HepG2 (cell line): ENCODE measurements around the gene PAPPA. TPM values are rescaled to one million over a fixed set of nuclear protein-coding genes. Genes with fewer than 3 reads are reported as not detected.

ENCODE experiments used
- ATAC-seq: fragments of 200-7000 bp; cut with Tn5 transposase; 3 replicates; pipeline ENCODE4 v1.9.1; 2020; ENCODE audit warnings: mild to moderate bottlenecking, moderate library complexity
- BruUV-seq: library from RNA; stranded (reverse); fragments of 400-500 nt; replicated peaks from 2 replicates; lab custom pipeline; 2021; lab: Mats Ljungman, UMichigan
- CTCF ChIA-PET: fragments of 300-600 bp; formaldehyde crosslinking; extraction: SDS; loops from one replicate; lab custom pipeline; 2021; ENCODE audit warnings: low total read pairs, inconsistent platforms, low intra/inter-chr PET ratio; lab: Yijun Ruan, JAX
- POLR2A ChIA-PET: fragments of 350-600 bp; sonication (Branson Sonifier 250); formaldehyde crosslinking; loops from one replicate; lab custom pipeline; 2020; ENCODE audit warnings: antibody characterized with exemption, inconsistent platforms; lab: Yijun Ruan, JAX
- DNase-seq: peaks from one replicate; pipeline ENCODE4 v3.0.0-alpha.2; 2015; ENCODE audit warnings: low spot score
- FAIRE-seq: peaks from 3 replicates; lab custom pipeline; 2011; peaks lifted over from hg19 to GRCh38; lab: Jason Lieb, UNC
- H2AFZ ChIP-seq: one replicate; pipeline ENCODE4 v1.6.1; 2011; ENCODE audit warnings: low read length, inconsistent platforms
- H3K27ac ChIP-seq: fragments of 300-600 bp; 3 replicates; pipeline ENCODE4 v1.8.0; 2011; ENCODE audit warnings: mixed run types, mild to moderate bottlenecking, mixed read lengths, low read length, inconsistent platforms; ENCODE audit not compliant: insufficient read depth; ENCODE audit errors: extremely low read length
- H3K27me3 ChIP-seq, 2 experiments: fragments of 200-600 bp in 1 of 2; 2 replicates in 1 of 2; 3 replicates in 1 of 2; pipeline versions ENCODE4 v1.6.0 to v1.8.0; 2011; ENCODE audit warnings: low read length in 2 of 2, mild to moderate bottlenecking in 2 of 2, moderate library complexity in 2 of 2, inconsistent platforms in 1 of 2; ENCODE audit not compliant: insufficient read depth in 2 of 2, control insufficient read depth in 1 of 2
- H3K36me3 ChIP-seq, 2 experiments: fragments of 200-600 bp in 1 of 2; replicated peaks in 1 of 2; 2 replicates in 1 of 2; 3 replicates in 1 of 2; pipeline versions ENCODE4 v1.5.1 to v1.8.0; 2011; ENCODE audit warnings: low read length in 2 of 2, inconsistent platforms in 1 of 2; ENCODE audit not compliant: insufficient read depth in 2 of 2, control insufficient read depth in 1 of 2
- H3K4me1 ChIP-seq: 2 replicates; pipeline ENCODE4 v1.5.1; 2012; ENCODE audit warnings: low read length, inconsistent platforms; ENCODE audit not compliant: insufficient read depth
- H3K4me2 ChIP-seq: 2 replicates; pipeline ENCODE4 v1.6.0; 2011; ENCODE audit warnings: low read depth, low read length, inconsistent platforms
- H3K4me3 ChIP-seq, 3 experiments: fragments of 200-600 bp in 1 of 3; sonication (generic), shearing (Covaris generic) in 1 of 3; replicated peaks in 1 of 3; 2 replicates each; pipeline ENCODE4 v1.5.1; 2011 to 2016; ENCODE audit warnings: low read length in 3 of 3, inconsistent platforms in 2 of 3, low read depth in 2 of 3, mild to moderate bottlenecking in 2 of 3, control low read depth in 1 of 3, mixed read lengths in 1 of 3; ENCODE audit not compliant: insufficient read depth in 1 of 3
- H3K79me2 ChIP-seq: one replicate; pipeline ENCODE4 v1.6.1; 2011; ENCODE audit warnings: low read length, inconsistent platforms; ENCODE audit not compliant: insufficient read depth
- H3K9ac ChIP-seq: 2 replicates; pipeline ENCODE4 v1.6.0; 2011; ENCODE audit warnings: mild to moderate bottlenecking, low read depth, low read length, inconsistent platforms; ENCODE audit not compliant: insufficient read depth
- H3K9me3 ChIP-seq: 2 replicates; pipeline ENCODE4 v1.5.1; 2012; ENCODE audit warnings: mild to moderate bottlenecking, low read length
- H4K20me1 ChIP-seq: 2 replicates; pipeline ENCODE4 v1.6.0; 2011; ENCODE audit warnings: inconsistent platforms, mild to moderate bottlenecking, low read length, moderate library complexity; ENCODE audit not compliant: insufficient read depth
- MTA3 ChIP-seq: sonication (generic); formaldehyde crosslinking; IDR thresholded peaks from 2 replicates; pipeline ENCODE4 v1.4.0; 2020; ENCODE audit warnings: missing genetic modification reagents
- NFYB ChIP-seq: sonication (generic); formaldehyde crosslinking; IDR thresholded peaks from 2 replicates; pipeline ENCODE4 v1.4.0; 2020; ENCODE audit warnings: missing genetic modification reagents
- SNAPC2 ChIP-seq: sonication (generic); formaldehyde crosslinking; IDR thresholded peaks from 2 replicates; pipeline ENCODE4 v1.8.1; 2022; ENCODE audit warnings: mild to moderate bottlenecking, missing genetic modification reagents
- ZNF615 ChIP-seq: sonication (generic); formaldehyde crosslinking; IDR thresholded peaks from 2 replicates; pipeline ENCODE4 v1.5.0; 2020; ENCODE audit warnings: mild to moderate bottlenecking, missing genetic modification reagents, borderline replicate concordance
- WGBS: methylation state at CpG from one replicate; pipeline ENCODE4 v1.1.6; 2017; ENCODE audit warnings: low lambda C conversion rate; 5-methylcytosine and 5-hydroxymethylcytosine counted together
- in situ Hi-C: cut with HindIII; loops from 2 replicates; pipeline ENCODE4 v1.10.0; 2017; ENCODE audit warnings: low pct_unique_long_range_greater_than_20kb; ENCODE audit not compliant: extremely low pct_ligation_motif_present
- intact Hi-C: fragments of 100-400 bp; cut with micrococcal nuclease; formaldehyde crosslinking; loops from one replicate; pipeline ENCODE4 v1.10.0; 2022; ENCODE audit not compliant: unreplicated experiment
- polyA plus RNA-seq, 8 experiments: library from polyadenylated mRNA; depleted of rRNA in 3 of 8; stranded (reverse) in 7 of 8; unstranded in 1 of 8; fragments of >200 nt; fragmentation: Illumina TruSeq in 4 of 8; extraction: Trizol in 4 of 8; gene quantifications; 2 replicates each; pipeline versions ENCODE4 v1.2.1 to v1.2.3, GENCODE V29; 2011 to 2016; ENCODE audit warnings: low read depth in 4 of 8, missing spikeins in 1 of 8, mixed read lengths in 1 of 8; ENCODE audit not compliant: insufficient read depth in 1 of 8
- total RNA-seq, 5 experiments: library from RNA; depleted of rRNA; stranded (reverse); fragments of >200 nt; fragmentation: Illumina TruSeq; extraction: Trizol; gene quantifications; 2 replicates each; pipeline ENCODE4 v1.2.3, GENCODE V29; 2016; ENCODE audit warnings: low read depth in 1 of 5
- TF ChIP-seq, protein P1 (sequence below): sonication (generic); formaldehyde crosslinking; IDR thresholded peaks from 2 replicates; pipeline ENCODE4 v1.4.0; 2020; ENCODE audit warnings: mild to moderate bottlenecking, missing genetic modification reagents
- TF ChIP-seq, protein P2 (sequence below): sonication (generic); formaldehyde crosslinking; IDR thresholded peaks from 2 replicates; pipeline ENCODE4 v1.8.1; 2023; ENCODE audit warnings: missing genetic modification reagents, inconsistent platforms, borderline replicate concordance
- TF ChIP-seq, protein P3 (sequence below): sonication (generic); formaldehyde crosslinking; IDR thresholded peaks from 2 replicates; pipeline ENCODE4 v1.5.0; 2020; ENCODE audit warnings: missing genetic modification reagents
- TF ChIP-seq, protein P4 (sequence below), 2 experiments: sonication (generic) in 1 of 2; formaldehyde crosslinking in 1 of 2; IDR thresholded peaks; 2 replicates each; pipeline versions ENCODE4 v1.6.1 to v1.9.0; 2014 to 2022; ENCODE audit warnings: antibody characterized with exemption in 1 of 2, borderline replicate concordance in 1 of 2, inconsistent platforms in 1 of 2, low read depth in 1 of 2, missing genetic modification reagents in 1 of 2

The PAPPA gene
- total and polyA plus RNA-seq, 2 of the 13 experiments (the other 11 are each of a cell fraction or from before 2014, with no cell fraction given) = 0.09 to 0.11 TPM

DNA sequence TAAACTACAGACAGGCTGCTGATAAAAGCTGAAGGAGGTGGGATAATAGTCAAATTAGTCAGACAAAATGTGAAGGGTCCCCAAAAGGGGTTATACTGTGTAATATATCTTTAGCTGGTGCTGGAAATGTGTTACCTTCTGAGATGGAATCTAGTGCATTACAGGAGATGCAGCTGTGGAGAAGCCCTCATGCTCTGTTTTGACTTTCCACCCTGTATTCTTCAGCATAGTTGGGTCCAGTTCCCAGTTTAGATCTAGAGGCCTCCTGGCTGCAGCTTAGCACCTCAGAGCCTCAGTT is 122.6 kb downstream of the PAPPA start (continued):
- TF ChIP-seq, protein P1, sequence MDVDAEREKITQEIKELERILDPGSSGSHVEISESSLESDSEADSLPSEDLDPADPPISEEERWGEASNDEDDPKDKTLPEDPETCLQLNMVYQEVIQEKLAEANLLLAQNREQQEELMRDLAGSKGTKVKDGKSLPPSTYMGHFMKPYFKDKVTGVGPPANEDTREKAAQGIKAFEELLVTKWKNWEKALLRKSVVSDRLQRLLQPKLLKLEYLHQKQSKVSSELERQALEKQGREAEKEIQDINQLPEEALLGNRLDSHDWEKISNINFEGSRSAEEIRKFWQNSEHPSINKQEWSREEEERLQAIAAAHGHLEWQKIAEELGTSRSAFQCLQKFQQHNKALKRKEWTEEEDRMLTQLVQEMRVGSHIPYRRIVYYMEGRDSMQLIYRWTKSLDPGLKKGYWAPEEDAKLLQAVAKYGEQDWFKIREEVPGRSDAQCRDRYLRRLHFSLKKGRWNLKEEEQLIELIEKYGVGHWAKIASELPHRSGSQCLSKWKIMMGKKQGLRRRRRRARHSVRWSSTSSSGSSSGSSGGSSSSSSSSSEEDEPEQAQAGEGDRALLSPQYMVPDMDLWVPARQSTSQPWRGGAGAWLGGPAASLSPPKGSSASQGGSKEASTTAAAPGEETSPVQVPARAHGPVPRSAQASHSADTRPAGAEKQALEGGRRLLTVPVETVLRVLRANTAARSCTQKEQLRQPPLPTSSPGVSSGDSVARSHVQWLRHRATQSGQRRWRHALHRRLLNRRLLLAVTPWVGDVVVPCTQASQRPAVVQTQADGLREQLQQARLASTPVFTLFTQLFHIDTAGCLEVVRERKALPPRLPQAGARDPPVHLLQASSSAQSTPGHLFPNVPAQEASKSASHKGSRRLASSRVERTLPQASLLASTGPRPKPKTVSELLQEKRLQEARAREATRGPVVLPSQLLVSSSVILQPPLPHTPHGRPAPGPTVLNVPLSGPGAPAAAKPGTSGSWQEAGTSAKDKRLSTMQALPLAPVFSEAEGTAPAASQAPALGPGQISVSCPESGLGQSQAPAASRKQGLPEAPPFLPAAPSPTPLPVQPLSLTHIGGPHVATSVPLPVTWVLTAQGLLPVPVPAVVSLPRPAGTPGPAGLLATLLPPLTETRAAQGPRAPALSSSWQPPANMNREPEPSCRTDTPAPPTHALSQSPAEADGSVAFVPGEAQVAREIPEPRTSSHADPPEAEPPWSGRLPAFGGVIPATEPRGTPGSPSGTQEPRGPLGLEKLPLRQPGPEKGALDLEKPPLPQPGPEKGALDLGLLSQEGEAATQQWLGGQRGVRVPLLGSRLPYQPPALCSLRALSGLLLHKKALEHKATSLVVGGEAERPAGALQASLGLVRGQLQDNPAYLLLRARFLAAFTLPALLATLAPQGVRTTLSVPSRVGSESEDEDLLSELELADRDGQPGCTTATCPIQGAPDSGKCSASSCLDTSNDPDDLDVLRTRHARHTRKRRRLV (CRISPR knock-in tag) = no peak
- TF ChIP-seq NFYB (no peak), SNAPC2 (CRISPR knock-in tag) (no peak), ZNF615 (CRISPR knock-in tag) (no peak), MTA3 (CRISPR knock-in tag) (no peak)
- TF ChIP-seq, all 625 proteins: peak for 0

DNA sequence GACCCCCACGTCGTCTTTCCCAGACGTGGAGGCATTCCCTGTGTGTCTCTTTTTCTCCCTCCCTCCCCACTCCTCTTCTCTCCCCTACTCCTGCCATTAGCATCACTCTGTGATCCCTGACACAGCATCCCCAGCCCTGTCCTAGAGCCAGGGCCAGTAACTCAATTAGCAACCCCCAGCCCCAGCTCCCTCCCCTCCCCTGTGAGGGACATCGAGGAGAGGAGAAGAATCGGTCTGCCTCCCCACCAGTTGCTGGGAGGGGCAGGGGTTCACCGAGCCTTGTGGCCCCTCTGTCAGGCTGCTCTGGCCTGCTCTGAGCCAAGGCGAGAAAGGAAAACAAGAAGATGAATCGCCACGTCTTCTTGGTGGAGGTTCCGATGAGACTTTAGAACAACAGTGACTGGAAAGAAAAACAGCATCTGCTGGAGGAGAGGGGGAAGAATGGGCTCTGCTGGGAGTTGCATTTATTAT is 123.1 kb downstream of the PAPPA start:
- in situ Hi-C loops (no loop called here), intact Hi-C loops (no loop called here)
- FAIRE-seq (no peak), ATAC-seq (no peak), DNase-seq (no peak)
- BruUV-seq = no TSS peak
- ChIA-PET POLR2A (no interaction called here), CTCF (no interaction called here)
- Histone ChIP-seq H4K20me1 (no peaks in the 10 kb centered on the region), H3K79me2 (no peaks in the 10 kb centered on the region), H3K9ac (no peak overlapping the region), H3K27ac (no peak overlapping the region), H3K27me3 (peaks cover 0 to 7% of the 10 kb centered on the region in 2 experiments; a peak in 1 of 5 replicates), H3K4me3 (no peak overlapping the region), H3K4me2 (no peak overlapping the region), H3K9me3 (no peaks in the 10 kb centered on the region), H2AFZ (no peak overlapping the region), H3K4me1 (no peaks in the 10 kb centered on the region), H3K36me3 (no peaks in the 10 kb centered on the region)
- 23% methylated on average over 10 of the region's 10 CpGs for WGBS
- TF ChIP-seq, protein P2, sequence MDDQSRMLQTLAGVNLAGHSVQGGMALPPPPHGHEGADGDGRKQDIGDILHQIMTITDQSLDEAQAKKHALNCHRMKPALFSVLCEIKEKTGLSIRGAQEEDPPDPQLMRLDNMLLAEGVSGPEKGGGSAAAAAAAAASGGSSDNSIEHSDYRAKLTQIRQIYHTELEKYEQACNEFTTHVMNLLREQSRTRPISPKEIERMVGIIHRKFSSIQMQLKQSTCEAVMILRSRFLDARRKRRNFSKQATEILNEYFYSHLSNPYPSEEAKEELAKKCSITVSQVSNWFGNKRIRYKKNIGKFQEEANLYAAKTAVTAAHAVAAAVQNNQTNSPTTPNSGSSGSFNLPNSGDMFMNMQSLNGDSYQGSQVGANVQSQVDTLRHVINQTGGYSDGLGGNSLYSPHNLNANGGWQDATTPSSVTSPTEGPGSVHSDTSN = no peak
- TF ChIP-seq, protein P3, sequence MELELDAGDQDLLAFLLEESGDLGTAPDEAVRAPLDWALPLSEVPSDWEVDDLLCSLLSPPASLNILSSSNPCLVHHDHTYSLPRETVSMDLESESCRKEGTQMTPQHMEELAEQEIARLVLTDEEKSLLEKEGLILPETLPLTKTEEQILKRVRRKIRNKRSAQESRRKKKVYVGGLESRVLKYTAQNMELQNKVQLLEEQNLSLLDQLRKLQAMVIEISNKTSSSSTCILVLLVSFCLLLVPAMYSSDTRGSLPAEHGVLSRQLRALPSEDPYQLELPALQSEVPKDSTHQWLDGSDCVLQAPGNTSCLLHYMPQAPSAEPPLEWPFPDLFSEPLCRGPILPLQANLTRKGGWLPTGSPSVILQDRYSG = no peak
- TF ChIP-seq, protein P4, sequence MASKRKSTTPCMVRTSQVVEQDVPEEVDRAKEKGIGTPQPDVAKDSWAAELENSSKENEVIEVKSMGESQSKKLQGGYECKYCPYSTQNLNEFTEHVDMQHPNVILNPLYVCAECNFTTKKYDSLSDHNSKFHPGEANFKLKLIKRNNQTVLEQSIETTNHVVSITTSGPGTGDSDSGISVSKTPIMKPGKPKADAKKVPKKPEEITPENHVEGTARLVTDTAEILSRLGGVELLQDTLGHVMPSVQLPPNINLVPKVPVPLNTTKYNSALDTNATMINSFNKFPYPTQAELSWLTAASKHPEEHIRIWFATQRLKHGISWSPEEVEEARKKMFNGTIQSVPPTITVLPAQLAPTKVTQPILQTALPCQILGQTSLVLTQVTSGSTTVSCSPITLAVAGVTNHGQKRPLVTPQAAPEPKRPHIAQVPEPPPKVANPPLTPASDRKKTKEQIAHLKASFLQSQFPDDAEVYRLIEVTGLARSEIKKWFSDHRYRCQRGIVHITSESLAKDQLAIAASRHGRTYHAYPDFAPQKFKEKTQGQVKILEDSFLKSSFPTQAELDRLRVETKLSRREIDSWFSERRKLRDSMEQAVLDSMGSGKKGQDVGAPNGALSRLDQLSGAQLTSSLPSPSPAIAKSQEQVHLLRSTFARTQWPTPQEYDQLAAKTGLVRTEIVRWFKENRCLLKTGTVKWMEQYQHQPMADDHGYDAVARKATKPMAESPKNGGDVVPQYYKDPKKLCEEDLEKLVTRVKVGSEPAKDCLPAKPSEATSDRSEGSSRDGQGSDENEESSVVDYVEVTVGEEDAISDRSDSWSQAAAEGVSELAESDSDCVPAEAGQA (IDR thresholded peaks at IDR 0.05; ENCODE audit: low read depth) = no peak
- TF ChIP-seq, protein P4 (CRISPR knock-in tag; IDR thresholded peaks at IDR 0.05; ENCODE audit: borderline replicate concordance) = no peak
